Sciatic nerve (tissue), 2 donors: ENCODE results near the gene GOLGA6D. TPM values are rescaled to one million over a fixed set of nuclear protein-coding genes. Genes with fewer than 3 reads are reported as not detected.
"Not testable (repeated sequence)": the region's sequence is repeated elsewhere in the genome, so short reads cannot be mapped to it uniquely, and the experiment has no call there.

Source experiments
- ATAC-seq: fragments of 200-7000 bp; cut with Tn5 transposase; one replicate; pipeline ENCODE4 v1.9.1; 2020; ENCODE audit warnings: mild to moderate bottlenecking, moderate library complexity
- DNase-seq: peaks from one replicate; pipeline ENCODE4 v3.0.0-alpha.2; 2020; ENCODE audit warnings: low spot score
- intact Hi-C: fragments of 100-400 bp; cut with DNase I; formaldehyde crosslinking; loops from one replicate; pipeline ENCODE4 v1.14.2; 2022
- total RNA-seq: library from RNA; stranded (reverse); fragmentation: NEBNext Ultra II Directional; extraction: Animal tissue kit (Norgen Biotek cat#: 25700); gene quantifications from one replicate; pipeline ENCODE4 v1.2.1, GENCODE V29; 2021
- donor health status: DM: no; HTN: no; CAD: no.
- donor health status: DM: no; HTN: no; CAD: no.

GOLGA6D gene
- total RNA-seq: 0.18 TPM

- DNase-seq, ATAC-seq, intact Hi-C loops: not testable (repeated sequence)
Observed at GRCh38 chr15:75282572-75282971, at the start of gene GOLGA6D. GOLGA6D (plus strand) TSS chr15:75282835; CDS start chr15:75282876, 41 bp downstream.

GRCh38 chr15:75233504-75234190, 49.0 kb upstream of the GOLGA6D start:
- ATAC-seq (no peak), DNase-seq (no peak)
- intact Hi-C loops: no loop called here

- DNase-seq: no peak
- intact Hi-C loops: no loop called here
- no peak for ATAC-seq
Observed at GRCh38 chr15:75234191-75234810, 48.3 kb upstream of the GOLGA6D start.

GRCh38 chr15:75235051-75235673, 47.5 kb upstream of the GOLGA6D start:
- intact Hi-C loops: no loop called here
- ATAC-seq (peak; percentile 9), DNase-seq (no peak)

- peak; percentile 39 for DNase-seq
- intact Hi-C loops: no loop called here
- no peak for ATAC-seq
Observed at GRCh38 chr15:75235760-75236729, 46.6 kb upstream of the GOLGA6D start.

- peak; percentile 38 for DNase-seq
- ATAC-seq: no peak
- intact Hi-C loops: no loop called here
Observed at GRCh38 chr15:75237316-75237982, 45.2 kb upstream of the GOLGA6D start.

GRCh38 chr15:75238150-75238549, 44.5 kb upstream of the GOLGA6D start:
- DNase-seq (no peak), ATAC-seq (no peak)
- intact Hi-C loops: no loop called here

- intact Hi-C loops, DNase-seq: not testable (repeated sequence)
Observed at GRCh38 chr15:75245741-75246140, 36.9 kb upstream of the GOLGA6D start.

GRCh38 chr15:75248991-75249390, 33.6 kb upstream of the GOLGA6D start:
- ATAC-seq, intact Hi-C loops, DNase-seq: not testable (repeated sequence)

More at GRCh38 chr15:75245741-75246140, 36.9 kb upstream of the GOLGA6D start:
- not testable (repeated sequence) for ATAC-seq

- DNase-seq (no peak), ATAC-seq (no peak)
- intact Hi-C loops: no loop called here
Observed at GRCh38 chr15:75249726-75250125, 32.9 kb upstream of the GOLGA6D start.

GRCh38 chr15:75251343-75251742, 31.3 kb upstream of the GOLGA6D start:
- DNase-seq, intact Hi-C loops, ATAC-seq: not testable (repeated sequence)

- intact Hi-C loops, DNase-seq, ATAC-seq: not testable (repeated sequence)
Observed at GRCh38 chr15:75252285-75252684, 30.4 kb upstream of the GOLGA6D start.

- intact Hi-C loops, DNase-seq, ATAC-seq: not testable (repeated sequence)
Observed at GRCh38 chr15:75258034-75258433, 24.6 kb upstream of the GOLGA6D start, which contains the start of gene GOLGA6C. GOLGA6C (plus strand) TSS chr15:75258334; CDS start chr15:75258599, 265 bp downstream.

- DNase-seq, ATAC-seq, intact Hi-C loops: not testable (repeated sequence)
Observed at GRCh38 chr15:75258620-75259343, 23.9 kb upstream of the GOLGA6D start.

- intact Hi-C loops, DNase-seq, ATAC-seq: not testable (repeated sequence)
Observed at GRCh38 chr15:75259873-75260272, 22.8 kb upstream of the GOLGA6D start.

- ATAC-seq, DNase-seq, intact Hi-C loops: not testable (repeated sequence)
Observed at GRCh38 chr15:75273751-75274359, 8.8 kb upstream of the GOLGA6D start.

GRCh38 chr15:75274509-75275107, 8.0 kb upstream of the GOLGA6D start:
- intact Hi-C loops: not testable (repeated sequence)
- peak; percentile 62 for ATAC-seq
- peak; percentile 74 for DNase-seq
